Measurements from ENCODE around the gene ANXA5. TPM values are rescaled to one million over a fixed set of nuclear protein-coding genes. Genes with fewer than 3 reads are reported as not detected.
A peak's percentile ranks its signal among the peaks of the same experiment; 100 is the strongest.
"Not testable (repeated sequence)": the region's sequence is repeated elsewhere in the genome, so short reads cannot be mapped to it uniquely, and the experiment has no call there.

Gene ANXA5
- total and polyA plus RNA-seq, 3 donors from 2014 or later, result 193 to 264 (median 250) TPM

- 72 to 82% methylated on average over 3 of the region's 3 CpGs for WGBS, 2 donors
- H3K4me1 ChIP-seq, result no peaks in the 10 kb centered on the region
These were observed 31.4 kb downstream of the ANXA5 start for GRCh38 chr4:121665371-121665770.

GRCh38 chr4:121662225-121662624 lies 34.6 kb downstream of the ANXA5 start:
- H3K4me1 ChIP-seq, result no peaks in the 10 kb centered on the region
- H3K36me3 ChIP-seq (ENCODE audit: low read depth, missing control alignments), result no peaks in the 10 kb centered on the region
- no peak for DNase-seq
- no peak for TF ChIP-seq CTCF (IDR thresholded peaks at IDR 0.05)
- intact Hi-C loops (cut with DNase I; ENCODE audit: low total_unique reads), result no loop called here
- H3K9me3 ChIP-seq, result no peaks in the 10 kb centered on the region
- 93 to 97% methylated on average over 5 of the region's 5 CpGs for WGBS, 2 donors
- H3K4me3 ChIP-seq, result no peak overlapping the region
- no peak overlapping the region for H3K27ac ChIP-seq
- no peaks in the 10 kb centered on the region for H3K27me3 ChIP-seq

More at GRCh38 chr4:121665371-121665770, 31.4 kb downstream of the ANXA5 start:
- no peak overlapping the region for H3K4me3 ChIP-seq
- DNase-seq, result no peak
- no peaks in the 10 kb centered on the region for H3K27me3 ChIP-seq
- no peaks in the 10 kb centered on the region for H3K36me3 ChIP-seq (ENCODE audit: low read depth, missing control alignments)
- TF ChIP-seq CTCF (IDR thresholded peaks at IDR 0.05), result no peak
- no peak for TF ChIP-seq POLR2A (IDR thresholded peaks at IDR 0.05)
- intact Hi-C loops (cut with DNase I; ENCODE audit: low total_unique reads), result no loop called here
- H3K9me3 ChIP-seq, result no peaks in the 10 kb centered on the region
- no peak overlapping the region for H3K27ac ChIP-seq

- intact Hi-C loops (cut with DNase I; ENCODE audit: low total_unique reads); H3K9me3 ChIP-seq; H3K4me3 ChIP-seq; H3K27me3 ChIP-seq; H3K4me1 ChIP-seq; H3K36me3 ChIP-seq (ENCODE audit: low read depth, missing control alignments); DNase-seq; H3K27ac ChIP-seq: not testable (repeated sequence)
- WGBS, 2 donors, result 94% methylated on average over 10 of the region's 10 CpGs
These were observed 36.4 kb downstream of the ANXA5 start for GRCh38 chr4:121660175-121660933.

- DNase-seq, result no peak
- Histone ChIP-seq H3K4me3 (no peak overlapping the region), H3K4me1 (no peaks in the 10 kb centered on the region), H3K27ac (no peak overlapping the region), H3K9me3 (no peaks in the 10 kb centered on the region), H3K36me3 (ENCODE audit: low read depth, missing control alignments) (no peaks in the 10 kb centered on the region), H3K27me3 (no peaks in the 10 kb centered on the region)
- WGBS, 2 donors, result 97 to 98% methylated on average over 1 of the region's 1 CpG
- TF ChIP-seq CTCF (IDR thresholded peaks at IDR 0.05) (no peak), POLR2A (IDR thresholded peaks at IDR 0.05) (no peak)
- intact Hi-C loops (cut with DNase I; ENCODE audit: low total_unique reads), result loop anchor here (5.0 kb wide), 1 partner anchor 286 kb away; no protein-coding TSS in a partner anchor
These were observed 38.7 kb downstream of the ANXA5 start for GRCh38 chr4:121658125-121658524.

GRCh38 chr4:121656269-121656641 lies 40.5 kb downstream of the ANXA5 start:
- DNase-seq, result peak; percentile 78
- Histone ChIP-seq H3K27me3 (no peaks in the 10 kb centered on the region), H3K36me3 (ENCODE audit: low read depth, missing control alignments) (no peaks in the 10 kb centered on the region), H3K4me1 (no peaks in the 10 kb centered on the region), H3K4me3 (no peak overlapping the region), H3K9me3 (no peaks in the 10 kb centered on the region), H3K27ac (peak overlapping the region in 1 of 2 donors; percentile 28)
- intact Hi-C loops (cut with DNase I; ENCODE audit: low total_unique reads), result loop anchor here (5.0 kb wide), 1 partner anchor 284 kb away; no protein-coding TSS in a partner anchor
- TF ChIP-seq CTCF (IDR thresholded peaks at IDR 0.05) (peak; percentile 13 to 68 (median 34)), POLR2A (IDR thresholded peaks at IDR 0.05) (no peak)
- WGBS, 2 donors, result 42 to 43% methylated on average over 5 of the region's 5 CpGs
